ENCODE data around the gene ZFP1. TPM values are rescaled to one million over a fixed set of nuclear protein-coding genes. Genes with fewer than 3 reads are reported as not detected.

ZFP1 gene
- polyA plus RNA-seq, 2 of the 4 experiments (the other 2 are of a cell fraction), result 14.4 to 16.1 TPM

DNA sequence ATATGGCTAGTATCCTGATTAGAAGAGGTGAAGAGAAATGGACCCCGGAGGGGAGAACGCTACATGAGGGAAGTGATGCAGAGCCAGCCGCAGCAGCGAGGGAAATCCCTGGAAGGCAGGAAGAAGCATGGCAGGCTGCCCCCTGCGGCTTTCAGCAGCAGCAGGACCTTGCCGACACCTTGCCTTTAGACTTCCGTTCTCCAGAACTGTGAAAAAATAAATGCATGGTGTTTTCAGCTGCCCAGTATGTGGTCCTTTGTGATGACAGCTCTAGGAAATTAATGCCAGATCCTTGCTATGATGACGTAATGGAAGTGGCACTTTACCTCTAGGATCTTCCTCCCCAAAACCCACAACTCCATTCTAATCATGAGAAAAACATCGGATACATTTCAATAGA is 9.7 kb upstream of the ZFP1 start:
- FAIRE-seq, result no peak

DNA sequence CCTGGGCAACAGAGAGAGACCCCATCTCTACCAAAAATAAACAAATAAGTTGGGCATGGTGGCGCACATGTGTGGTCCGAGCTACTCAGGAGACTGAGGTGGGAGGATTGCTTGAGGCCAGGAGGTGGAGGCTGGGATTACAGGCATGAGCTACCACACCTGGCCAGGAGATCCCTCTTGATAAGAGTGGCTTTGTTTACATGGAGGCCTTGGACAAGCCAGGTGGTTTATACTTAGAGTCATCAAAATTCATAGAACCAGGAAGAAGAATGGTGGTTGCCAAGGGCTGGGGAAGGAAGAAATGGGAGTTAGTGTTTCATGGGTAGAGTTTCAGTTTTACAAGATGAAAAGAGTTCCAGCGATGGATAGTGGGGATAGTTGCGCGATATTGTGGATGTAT is 8.8 kb upstream of the ZFP1 start:
- H3K4me1 ChIP-seq, result no peaks in the 10 kb centered on the region
- H3K4me2 ChIP-seq, result no peak overlapping the region
- ChIA-PET POLR2A (no interaction called here), CTCF (interaction anchor here (1.2 kb wide), 2 partner anchors 28 to 141 kb away, joined by 3 to 6 read pairs; partner anchors contain the start of gene ZNRF1)
- TF ChIP-seq HMGXB4 (CRISPR knock-in tag; IDR thresholded peaks at IDR 0.05; ENCODE audit: borderline replicate concordance), result no peak
- TF ChIP-seq TFCP2L1 (CRISPR knock-in tag; IDR thresholded peaks at IDR 0.05), result no peak
- TF ChIP-seq PHF8 (IDR thresholded peaks at IDR 0.05; ENCODE audit: borderline replicate concordance, low read depth), result no peak
- TF ChIP-seq RFX5 (IDR thresholded peaks at IDR 0.05), result no peak
- TF ChIP-seq ZSCAN20 (CRISPR knock-in tag; IDR thresholded peaks at IDR 0.05), result no peak
- TF ChIP-seq REST (IDR thresholded peaks at IDR 0.05), result no peak
- no peak for TF ChIP-seq JUN (IDR thresholded peaks at IDR 0.05)
- no peak for TF ChIP-seq CBX2 (IDR thresholded peaks at IDR 0.05; ENCODE audit: borderline replicate concordance, low read depth)
- no peak for TF ChIP-seq KDM5A (IDR thresholded peaks at IDR 0.05)
- TF ChIP-seq ZNF302 (CRISPR knock-in tag; IDR thresholded peaks at IDR 0.05), result no peak
- no peak for TF ChIP-seq HOXA7 (CRISPR knock-in tag; IDR thresholded peaks at IDR 0.05)
- TF ChIP-seq KDM1A (IDR thresholded peaks at IDR 0.05; ENCODE audit: low read depth), result no peak
- TF ChIP-seq ZFP36 (IDR thresholded peaks at IDR 0.05; ENCODE audit: borderline replicate concordance, partially characterized antibody), result no peak
- no peak for TF ChIP-seq NR3C1 (IDR thresholded peaks at IDR 0.05)
- no peak for TF ChIP-seq EP300 (IDR thresholded peaks at IDR 0.05)
- H3K4me3 ChIP-seq, result no peak overlapping the region
- 97% methylated on average over 5 of the region's 5 CpGs for WGBS (ENCODE audit: missing lambda C conversion rate)
- FAIRE-seq (no peak), ATAC-seq (no peak), DNase-seq (ENCODE audit: low read depth in 1 of 2, low spot score in 1 of 2) (no peak)
- H3K9me3 ChIP-seq, result 0 out of 3 replicates have a peak, but pooled peaks cover 2% of the 10 kb centered on the region
- H3K27ac ChIP-seq, result no peak overlapping the region

More for the DNA sequence above, 9.7 kb upstream of the ZFP1 start:
- no peak overlapping the region for H3K27ac ChIP-seq
- DNase-seq (ENCODE audit: low read depth in 1 of 2, low spot score in 1 of 2) (no peak), ATAC-seq (no peak)
- TF ChIP-seq PHF8 (IDR thresholded peaks at IDR 0.05; ENCODE audit: borderline replicate concordance, low read depth), result no peak
- no peak for TF ChIP-seq EP300 (IDR thresholded peaks at IDR 0.05)
- no peak for TF ChIP-seq NFE2L2 (conservative IDR thresholded peaks at IDR 0.05; ENCODE audit: low read length)
- no peaks in the 10 kb centered on the region for H3K4me1 ChIP-seq
- 75% methylated on average over 9 of the region's 9 CpGs for WGBS (ENCODE audit: missing lambda C conversion rate)
- no peak overlapping the region for H3K4me3 ChIP-seq
- ChIA-PET POLR2A (no interaction called here), CTCF (interaction anchor here (1.2 kb wide), 1 partner anchor 140 kb away, joined by 3 read pairs; the partner anchor contains the start of gene ZNRF1)
- H3K4me2 ChIP-seq, result no peak overlapping the region
- 0 out of 3 replicates have a peak, but pooled peaks cover 2% of the 10 kb centered on the region for H3K9me3 ChIP-seq

GRCh38 chr16:75143941-75144340 is 4.4 kb upstream of the ZFP1 start:
- Histone ChIP-seq H3K4me1 (no peaks in the 10 kb centered on the region), H3K9me3 (0 out of 3 replicates have a peak, but pooled peaks cover 2% of the 10 kb centered on the region), H3K4me3 (no peak overlapping the region), H3K27ac (no peak overlapping the region), H3K4me2 (no peak overlapping the region)
- ChIA-PET CTCF (interaction anchor here (1.2 to 2.1 kb wide), 2 partner anchors 33 to 374 kb away, joined by 3 to 9 read pairs; no protein-coding TSS in a partner anchor), POLR2A (no interaction called here)
- TF ChIP-seq EP300 (IDR thresholded peaks at IDR 0.05) (no peak), POLR2AphosphoS2 (conservative IDR thresholded peaks at IDR 0.05; ENCODE audit: low read length) (no peak), ZC3H11A (IDR thresholded peaks at IDR 0.05) (no peak), TP53 (CRISPR knock-in tag; IDR thresholded peaks at IDR 0.05) (no peak), CHD2 (IDR thresholded peaks at IDR 0.05; ENCODE audit: low read length, partially characterized antibody) (no peak), HDAC2 (IDR thresholded peaks at IDR 0.05) (no peak), FOSB (CRISPR knock-in tag; IDR thresholded peaks at IDR 0.05) (no peak), EHMT2 (IDR thresholded peaks at IDR 0.05; ENCODE audit: low read depth) (no peak), SREBF2 (IDR thresholded peaks at IDR 0.05) (no peak), RNF2 (IDR thresholded peaks at IDR 0.05; ENCODE audit: borderline replicate concordance, low read depth) (no peak), NR3C1 (IDR thresholded peaks at IDR 0.05) (no peak), JUNB (IDR thresholded peaks at IDR 0.05) (no peak), MAZ (IDR thresholded peaks at IDR 0.05; ENCODE audit: borderline replicate concordance, low read depth, low read length) (no peak), CHD4 (IDR thresholded peaks at IDR 0.05; ENCODE audit: borderline replicate concordance) (no peak), BHLHE40 (IDR thresholded peaks at IDR 0.05; ENCODE audit: low read depth, low read length) (no peak)
- WGBS (ENCODE audit: missing lambda C conversion rate), result 70% methylated on average over 6 of the region's 6 CpGs
- FAIRE-seq, result no peak
- no peak for DNase-seq (ENCODE audit: low read depth in 1 of 2, low spot score in 1 of 2)
- ATAC-seq, result no peak

Measured in A549 (cell line).